Activated CD4-positive, alpha-beta T cell treated with anti-CD3 and anti-CD28 coated beads for 48 hours (primary cell): ENCODE measurements around the gene NTF3.

ENCODE experiments used
- DNase-seq: peaks from one replicate; pipeline ENCODE4 v3.0.0-alpha.2; 2020

NTF3 gene

GRCh38 chr12:5459051-5459782 lies 27.3 kb downstream of the NTF3 start:
- DNase-seq = no peak

GRCh38 chr12:5460817-5461216 lies 28.9 kb downstream of the NTF3 start:
- no peak for DNase-seq

- DNase-seq = no peak
These were observed 30.1 kb downstream of the NTF3 start for GRCh38 chr12:5461966-5462365.

- DNase-seq = no peak
These were observed 32.2 kb downstream of the NTF3 start for GRCh38 chr12:5464096-5464495.

- DNase-seq = no peak
These were observed 33.5 kb downstream of the NTF3 start for GRCh38 chr12:5465384-5465783.

- no peak for DNase-seq
These were observed 34.6 kb downstream of the NTF3 start for GRCh38 chr12:5466521-5466960.

- DNase-seq = no peak
These were observed 36.0 kb downstream of the NTF3 start for GRCh38 chr12:5467931-5468330.

- no peak for DNase-seq
These were observed 38.3 kb downstream of the NTF3 start for GRCh38 chr12:5470221-5470620.

GRCh38 chr12:5470703-5471102 lies 38.8 kb downstream of the NTF3 start:
- no peak for DNase-seq

- DNase-seq = no peak
These were observed 41.3 kb downstream of the NTF3 start for GRCh38 chr12:5473076-5473782.

GRCh38 chr12:5473783-5474116 lies 41.8 kb downstream of the NTF3 start:
- DNase-seq = no peak

- DNase-seq = no peak
These were observed 44.4 kb downstream of the NTF3 start for GRCh38 chr12:5476356-5476755.

GRCh38 chr12:5478081-5478706 lies 46.3 kb downstream of the NTF3 start:
- DNase-seq = no peak

GRCh38 chr12:5479761-5480160 lies 47.9 kb downstream of the NTF3 start:
- DNase-seq = no peak

GRCh38 chr12:5480218-5480937 lies 48.5 kb downstream of the NTF3 start:
- DNase-seq = no peak

GRCh38 chr12:5480938-5481303 lies 49.0 kb downstream of the NTF3 start:
- no peak for DNase-seq

GRCh38 chr12:5481645-5482044 lies 49.7 kb downstream of the NTF3 start:
- no peak for DNase-seq

- no peak for DNase-seq
These were observed 52.5 kb downstream of the NTF3 start for GRCh38 chr12:5484426-5484825.

GRCh38 chr12:5485454-5485853 lies 53.5 kb downstream of the NTF3 start:
- DNase-seq = no peak

- no peak for DNase-seq
These were observed 55.2 kb downstream of the NTF3 start for GRCh38 chr12:5487076-5487475.

- no peak for DNase-seq
These were observed 56.2 kb downstream of the NTF3 start for GRCh38 chr12:5487948-5488625.

- no peak for DNase-seq
These were observed 56.7 kb downstream of the NTF3 start for GRCh38 chr12:5488626-5488955.

- DNase-seq = no peak
These were observed 57.1 kb downstream of the NTF3 start for GRCh38 chr12:5489017-5489416.
